COLO668 (cell line): ENCODE data around the gene AKNA.

Experiments
- DNase-seq: peaks from one replicate; lab custom pipeline; 2025; ENCODE audit not compliant: unreplicated experiment; lab: John Stamatoyannopoulos, UW

The AKNA gene

GRCh38 chr9:114288193-114289091 lies 99.3 kb downstream of the AKNA start:
- no peak for DNase-seq

- no peak for DNase-seq
Observed at GRCh38 chr9:114287763-114288192, 100.0 kb downstream of the AKNA start.

GRCh38 chr9:114287001-114287762 lies 100.6 kb downstream of the AKNA start:
- no peak for DNase-seq

GRCh38 chr9:114286146-114286679 lies 101.6 kb downstream of the AKNA start:
- DNase-seq, result no peak

GRCh38 chr9:114285166-114285867 lies 102.5 kb downstream of the AKNA start:
- DNase-seq, result no peak

- no peak for DNase-seq
Observed at GRCh38 chr9:114284316-114285060, 103.3 kb downstream of the AKNA start.
